ENCODE measurements around the gene STT3A.

STT3A gene

GRCh38 chr11:125552927-125553326 lies 39.7 kb upstream of the STT3A start:
- TF ChIP-seq CTCF (IDR thresholded peaks at IDR 0.05; ENCODE audit: insufficient read depth, low read length) (no peak), POLR2AphosphoS5 (IDR thresholded peaks at IDR 0.05; ENCODE audit: low read depth) (no peak), GABPA (IDR thresholded peaks at IDR 0.05; ENCODE audit: low read depth) (no peak)
- H3K27me3 ChIP-seq (ENCODE audit: insufficient read depth, poor library complexity, severe bottlenecking): no peaks in the 10 kb centered on the region
- no peak for DNase-seq (ENCODE audit: low read depth in 1 of 2, low spot score in 1 of 2)
- no peak overlapping the region for H3K4me3 ChIP-seq (replicated peaks; ENCODE audit: insufficient read depth, low read length)
- H3K27ac ChIP-seq (replicated peaks): no peak overlapping the region

- no peak for TF ChIP-seq POLR2AphosphoS5 (IDR thresholded peaks at IDR 0.05; ENCODE audit: low read depth)
- no peak for TF ChIP-seq SPI1 (IDR thresholded peaks at IDR 0.05; ENCODE audit: borderline replicate concordance, low read depth)
- no peak for TF ChIP-seq GABPA (IDR thresholded peaks at IDR 0.05; ENCODE audit: low read depth)
- no peak for TF ChIP-seq REST (IDR thresholded peaks at IDR 0.05; ENCODE audit: insufficient replicate concordance, low read depth)
- no peak for TF ChIP-seq CTCF (IDR thresholded peaks at IDR 0.05; ENCODE audit: insufficient read depth, low read length)
- Histone ChIP-seq H3K27me3 (ENCODE audit: insufficient read depth, poor library complexity, severe bottlenecking) (no peaks in the 10 kb centered on the region), H3K27ac (replicated peaks) (no peak overlapping the region), H3K4me3 (replicated peaks; ENCODE audit: insufficient read depth, low read length) (no peak overlapping the region)
- no peak for DNase-seq (ENCODE audit: low read depth in 1 of 2, low spot score in 1 of 2)
Observed at GRCh38 chr11:125553357-125553756, 39.3 kb upstream of the STT3A start.

GRCh38 chr11:125554038-125554437 lies 38.6 kb upstream of the STT3A start:
- H3K4me3 ChIP-seq (replicated peaks; ENCODE audit: insufficient read depth, low read length): no peak overlapping the region
- no peaks in the 10 kb centered on the region for H3K27me3 ChIP-seq (ENCODE audit: insufficient read depth, poor library complexity, severe bottlenecking)
- TF ChIP-seq GABPA (IDR thresholded peaks at IDR 0.05; ENCODE audit: low read depth) (no peak), REST (IDR thresholded peaks at IDR 0.05; ENCODE audit: insufficient replicate concordance, low read depth) (no peak), SPI1 (IDR thresholded peaks at IDR 0.05; ENCODE audit: borderline replicate concordance, low read depth) (no peak)
- DNase-seq (ENCODE audit: low read depth in 1 of 2, low spot score in 1 of 2): no peak
- H3K27ac ChIP-seq (replicated peaks): no peak overlapping the region

GRCh38 chr11:125559888-125560287 lies 32.8 kb upstream of the STT3A start:
- TF ChIP-seq POLR2AphosphoS5 (IDR thresholded peaks at IDR 0.05; ENCODE audit: low read depth) (no peak), REST (IDR thresholded peaks at IDR 0.05; ENCODE audit: insufficient replicate concordance, low read depth) (no peak), GABPA (IDR thresholded peaks at IDR 0.05; ENCODE audit: low read depth) (no peak), CTCF (IDR thresholded peaks at IDR 0.05; ENCODE audit: insufficient read depth, low read length) (no peak), SPI1 (IDR thresholded peaks at IDR 0.05; ENCODE audit: borderline replicate concordance, low read depth) (no peak)
- Histone ChIP-seq H3K4me3 (replicated peaks; ENCODE audit: insufficient read depth, low read length) (no peak overlapping the region), H3K27ac (replicated peaks) (no peak overlapping the region), H3K27me3 (ENCODE audit: insufficient read depth, poor library complexity, severe bottlenecking) (no peaks in the 10 kb centered on the region)
- DNase-seq (ENCODE audit: low read depth in 1 of 2, low spot score in 1 of 2): no peak
